Cardiac fibroblast (primary cell): ENCODE results near the gene TP53BP1.

ENCODE experiments used
- DNase-seq, 2 donors: peaks; one replicate each; pipeline versions ENCODE4 v3.0.0 to v3.0.0-alpha.2; 2010; ENCODE audit warnings: low read depth in 2 of 2
- H3K4me3 ChIP-seq, 2 donors: replicated peaks in 1 of 2; 1 replicate in 1 of 2; 2 replicates in 1 of 2; pipeline ENCODE4 v1.5.1; 2011; ENCODE audit warnings: low read depth in 2 of 2, low read length in 2 of 2, mild to moderate bottlenecking in 2 of 2, moderate library complexity in 1 of 2
- TF ChIP-seq, protein P1 (sequence below): IDR thresholded peaks from one replicate; pipeline ENCODE4 v1.5.1; 2011; ENCODE audit warnings: low read depth, mild to moderate bottlenecking, low read length, inconsistent platforms

TP53BP1 gene

DNA sequence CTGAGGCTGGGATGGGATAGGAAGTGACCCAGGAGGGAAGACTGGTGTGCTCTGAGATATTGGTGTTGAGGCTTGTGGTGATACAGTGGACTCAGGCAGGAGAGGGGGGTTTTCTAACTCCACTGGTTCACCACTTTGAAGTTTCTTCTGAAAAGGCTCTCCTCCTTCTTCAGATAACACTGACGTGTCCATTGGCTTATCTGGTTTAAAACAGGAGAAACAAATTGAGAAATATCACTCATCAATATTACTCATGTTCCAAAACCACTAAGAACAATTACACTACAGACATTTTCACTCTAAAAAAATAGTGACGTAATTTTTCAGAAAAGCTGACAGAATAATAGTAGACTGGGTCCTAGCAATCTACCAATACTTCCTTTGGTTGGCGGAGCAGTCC lies 23.1 kb downstream of the TP53BP1 start:
- TF ChIP-seq, protein P1, sequence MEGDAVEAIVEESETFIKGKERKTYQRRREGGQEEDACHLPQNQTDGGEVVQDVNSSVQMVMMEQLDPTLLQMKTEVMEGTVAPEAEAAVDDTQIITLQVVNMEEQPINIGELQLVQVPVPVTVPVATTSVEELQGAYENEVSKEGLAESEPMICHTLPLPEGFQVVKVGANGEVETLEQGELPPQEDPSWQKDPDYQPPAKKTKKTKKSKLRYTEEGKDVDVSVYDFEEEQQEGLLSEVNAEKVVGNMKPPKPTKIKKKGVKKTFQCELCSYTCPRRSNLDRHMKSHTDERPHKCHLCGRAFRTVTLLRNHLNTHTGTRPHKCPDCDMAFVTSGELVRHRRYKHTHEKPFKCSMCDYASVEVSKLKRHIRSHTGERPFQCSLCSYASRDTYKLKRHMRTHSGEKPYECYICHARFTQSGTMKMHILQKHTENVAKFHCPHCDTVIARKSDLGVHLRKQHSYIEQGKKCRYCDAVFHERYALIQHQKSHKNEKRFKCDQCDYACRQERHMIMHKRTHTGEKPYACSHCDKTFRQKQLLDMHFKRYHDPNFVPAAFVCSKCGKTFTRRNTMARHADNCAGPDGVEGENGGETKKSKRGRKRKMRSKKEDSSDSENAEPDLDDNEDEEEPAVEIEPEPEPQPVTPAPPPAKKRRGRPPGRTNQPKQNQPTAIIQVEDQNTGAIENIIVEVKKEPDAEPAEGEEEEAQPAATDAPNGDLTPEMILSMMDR, result no peak
- no peak overlapping the region for H3K4me3 ChIP-seq
- peak; percentile 26 to 82 for DNase-seq

DNA sequence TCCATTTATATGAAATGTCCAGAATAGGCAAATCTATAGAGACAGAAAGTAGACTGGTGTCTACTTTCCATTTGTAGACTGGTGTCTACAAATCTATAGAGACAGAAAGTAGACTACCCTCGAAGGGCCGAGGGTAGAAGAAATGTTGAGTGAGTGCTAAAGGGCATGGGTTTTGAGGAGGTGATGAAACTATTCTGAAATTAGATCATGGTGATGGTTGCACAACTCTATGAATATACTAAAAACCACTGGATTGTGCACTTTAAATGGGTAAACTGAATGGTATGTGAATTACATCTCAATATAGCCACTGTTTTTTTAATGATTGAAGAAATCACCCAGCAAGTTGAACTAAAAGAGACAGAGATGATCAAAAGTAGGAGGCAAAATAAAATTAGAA lies 27.9 kb downstream of the TP53BP1 start:
- H3K4me3 ChIP-seq, result no peak overlapping the region
- peak; percentile 67 to 91 for DNase-seq
- TF ChIP-seq, protein P1, result no peak

DNA sequence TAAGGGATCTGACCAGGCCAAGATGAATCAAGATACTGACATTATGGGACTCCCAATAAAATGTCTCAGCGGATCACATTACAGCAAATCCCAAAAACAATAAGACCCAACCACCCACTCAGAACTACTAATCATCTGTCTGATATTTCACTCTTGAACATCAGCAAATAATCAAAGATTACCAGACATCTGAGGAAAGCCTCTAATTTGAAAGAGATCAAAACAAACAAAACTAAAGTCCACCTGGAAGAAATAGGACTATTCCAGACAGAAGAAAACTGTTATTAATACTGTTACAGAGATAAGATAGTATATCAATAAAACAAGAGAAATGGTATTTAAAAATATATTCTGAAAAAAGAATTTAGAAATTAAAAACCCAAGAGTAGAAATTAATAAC lies 29.0 kb downstream of the TP53BP1 start:
- H3K4me3 ChIP-seq, result no peak overlapping the region
- TF ChIP-seq, protein P1, result no peak
- DNase-seq, result no peak

DNA sequence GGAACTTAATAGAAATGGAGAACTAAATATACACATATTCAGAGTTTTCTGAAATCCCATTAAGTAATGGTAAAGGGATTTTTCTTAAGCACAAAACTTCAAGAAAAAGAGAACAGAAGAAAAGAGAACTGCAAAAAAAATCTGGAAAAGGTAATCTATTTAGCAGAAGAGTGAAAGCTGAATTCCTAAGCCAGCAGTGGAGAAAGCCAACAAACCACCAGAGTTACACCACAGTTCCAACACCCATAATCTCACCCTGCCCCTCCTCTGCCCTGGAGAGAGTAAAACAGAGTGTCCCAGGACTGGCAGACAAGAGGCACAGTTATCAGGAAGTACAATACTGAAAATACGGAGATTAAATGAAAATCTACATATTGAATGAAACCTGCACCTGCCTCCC lies 29.4 kb downstream of the TP53BP1 start:
- no peak overlapping the region for H3K4me3 ChIP-seq
- TF ChIP-seq, protein P1, result no peak
- DNase-seq, result peak; percentile 7 to 16

DNA sequence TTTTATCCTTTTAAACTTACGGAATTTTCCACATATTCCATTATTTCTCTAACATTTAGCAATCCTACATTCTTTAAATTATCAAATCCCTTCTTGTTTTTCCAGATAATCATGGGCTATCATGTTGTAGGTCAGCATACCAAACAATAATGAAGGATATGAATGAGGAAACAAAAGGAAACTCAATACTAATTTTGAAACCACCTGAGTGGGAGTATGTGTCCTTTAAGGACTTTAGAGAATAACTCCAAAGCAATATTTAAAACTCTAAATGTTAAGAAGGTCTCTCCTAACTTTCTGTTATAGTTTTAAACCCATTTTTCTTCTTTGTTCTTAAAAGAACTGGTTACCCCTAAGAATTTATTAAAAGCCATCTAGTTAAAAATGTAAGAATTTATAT lies 43.0 kb downstream of the TP53BP1 start:
- no peak for DNase-seq
- no peak overlapping the region for H3K4me3 ChIP-seq
- TF ChIP-seq, protein P1, result no peak

DNA sequence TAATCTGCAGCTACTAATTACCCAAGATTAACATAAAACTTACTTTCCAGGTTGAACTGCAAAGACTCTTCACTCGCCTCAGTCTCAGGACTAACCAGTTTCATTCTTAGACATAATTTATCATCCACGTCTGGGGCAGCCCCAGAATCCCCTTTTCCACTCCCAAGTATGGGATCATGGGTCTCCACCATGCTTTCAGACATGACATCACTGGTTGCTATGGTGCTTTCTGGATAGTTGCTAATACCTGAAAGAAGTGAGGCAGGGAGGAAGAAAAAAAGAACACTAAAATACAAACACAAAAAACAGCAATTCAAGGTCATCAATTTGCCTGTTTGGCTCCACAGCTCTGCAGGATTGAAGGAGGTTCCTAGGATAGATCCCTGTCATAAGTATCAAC lies 46.6 kb downstream of the TP53BP1 start:
- no peak overlapping the region for H3K4me3 ChIP-seq
- DNase-seq, result no peak
- TF ChIP-seq, protein P1, result no peak

DNA sequence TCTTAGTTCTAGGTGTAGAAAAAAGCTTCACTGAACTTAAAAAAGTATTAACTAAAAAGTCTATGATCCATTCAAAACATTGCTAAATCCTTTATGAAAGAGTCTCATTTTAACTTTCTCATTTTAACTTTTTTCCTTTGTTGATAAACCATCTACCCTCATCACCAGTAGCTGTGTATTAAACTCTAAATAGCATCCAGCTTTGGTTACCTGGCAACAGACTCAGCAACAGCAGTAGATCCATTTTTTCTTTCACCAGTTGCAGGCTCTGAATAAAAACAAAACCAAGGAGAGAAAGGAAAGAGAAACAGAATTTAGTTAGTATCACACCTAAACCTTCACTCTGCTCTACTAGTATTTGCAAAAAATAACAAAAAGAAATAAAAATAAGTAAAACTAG lies 51.6 kb downstream of the TP53BP1 start:
- TF ChIP-seq, protein P1, result no peak
- H3K4me3 ChIP-seq, result no peak overlapping the region
- DNase-seq, result peak; percentile 60 to 65
